HG03521 (cell line): Measurements from ENCODE around the gene HS6ST1.

Experiments
- ATAC-seq: cut with Tn5 transposase; IDR thresholded peaks from one replicate; pipeline ENCODE4 v1.9.1; 2021; ENCODE audit warnings: mild to moderate bottlenecking, moderate library complexity; ENCODE audit not compliant: unreplicated experiment

The HS6ST1 gene

DNA sequence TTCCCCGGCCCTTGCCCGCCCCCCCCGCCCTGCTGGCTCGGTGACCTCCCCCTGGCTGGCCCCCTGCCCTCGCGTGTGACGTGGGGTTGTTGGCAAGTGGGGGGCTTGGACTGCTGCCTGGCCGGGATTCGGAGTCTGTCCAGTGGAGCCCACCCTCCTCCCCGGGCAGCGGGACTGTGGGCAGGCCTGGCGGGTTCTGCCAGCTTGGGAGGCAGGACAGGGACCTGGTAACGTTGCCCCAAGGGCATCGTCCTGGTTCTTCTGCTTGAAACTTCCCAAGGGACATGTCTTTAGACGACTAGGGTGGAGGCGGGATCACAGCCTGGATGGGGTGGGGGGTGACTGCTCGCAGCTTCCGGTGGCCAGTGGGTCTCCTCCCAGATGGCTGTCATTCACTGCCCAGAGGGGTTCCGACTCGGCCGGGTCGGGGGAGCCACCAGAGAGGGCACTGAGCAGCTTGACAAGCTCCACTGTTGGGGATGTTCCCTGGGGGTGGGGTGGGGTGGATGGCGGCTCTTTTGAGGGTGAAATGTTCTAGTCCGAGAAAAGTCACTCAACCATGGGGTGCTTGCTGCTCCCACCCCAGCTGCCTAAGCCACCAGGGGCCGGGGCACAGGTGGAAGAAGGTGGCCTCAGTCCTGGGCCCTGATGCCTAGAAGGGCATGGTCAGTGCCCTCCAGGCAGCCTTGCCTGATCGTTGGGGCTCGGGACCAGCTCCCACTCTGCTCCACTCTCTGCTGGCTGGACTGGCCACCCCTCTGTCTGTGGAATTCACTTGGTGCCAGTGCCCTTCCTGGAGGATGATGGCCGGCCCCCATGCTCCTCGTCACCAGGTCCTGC, 4.3 kb upstream of the HS6ST1 start:
- no peak for ATAC-seq

DNA sequence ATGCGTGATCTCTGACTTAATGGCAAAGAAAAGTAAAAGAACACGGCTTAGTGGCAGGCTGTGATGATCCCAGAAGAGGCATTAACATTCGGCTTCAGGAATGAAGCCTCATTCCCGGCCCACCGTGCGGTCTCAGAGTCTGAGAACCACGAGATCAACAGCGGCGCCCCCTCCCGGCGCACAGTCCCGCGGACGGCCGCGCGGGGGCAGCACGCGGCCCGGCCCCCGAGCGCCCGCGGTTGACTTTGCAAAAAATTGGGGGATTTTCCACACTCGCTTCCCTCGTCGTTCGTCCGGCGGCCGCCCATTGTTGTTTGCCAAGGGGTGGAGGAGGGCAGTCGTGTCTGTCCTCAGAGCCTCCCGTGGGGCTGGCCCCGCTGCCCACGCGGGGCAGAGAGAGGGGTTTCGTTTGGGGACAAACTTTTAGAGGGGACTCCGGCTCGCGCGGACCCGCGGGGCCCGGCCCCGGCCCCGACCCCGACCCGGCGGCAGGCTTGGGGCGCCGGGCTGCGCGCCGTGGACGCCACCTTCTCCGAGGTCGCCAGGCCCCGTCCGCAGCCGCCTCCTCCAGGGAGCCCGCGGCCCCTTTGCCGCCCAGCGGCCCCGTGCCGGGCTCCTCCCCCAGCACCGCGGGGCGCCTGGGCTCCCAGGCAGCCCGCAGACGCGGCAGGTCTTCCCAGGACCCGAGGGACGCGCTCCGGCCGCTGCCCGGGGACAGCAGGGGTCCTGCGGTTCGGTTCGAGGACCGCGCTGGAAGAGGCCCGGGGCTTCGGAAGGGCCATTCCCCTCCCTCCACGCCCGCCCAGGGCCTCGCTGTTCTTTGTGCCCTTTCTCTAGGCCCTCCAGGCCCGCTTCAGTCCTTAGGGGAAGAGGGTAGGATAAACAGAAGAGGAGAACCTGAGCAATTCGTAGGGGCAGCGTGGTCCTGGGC, 3.4 kb upstream of the HS6ST1 start:
- peak; percentile 46 for ATAC-seq

DNA sequence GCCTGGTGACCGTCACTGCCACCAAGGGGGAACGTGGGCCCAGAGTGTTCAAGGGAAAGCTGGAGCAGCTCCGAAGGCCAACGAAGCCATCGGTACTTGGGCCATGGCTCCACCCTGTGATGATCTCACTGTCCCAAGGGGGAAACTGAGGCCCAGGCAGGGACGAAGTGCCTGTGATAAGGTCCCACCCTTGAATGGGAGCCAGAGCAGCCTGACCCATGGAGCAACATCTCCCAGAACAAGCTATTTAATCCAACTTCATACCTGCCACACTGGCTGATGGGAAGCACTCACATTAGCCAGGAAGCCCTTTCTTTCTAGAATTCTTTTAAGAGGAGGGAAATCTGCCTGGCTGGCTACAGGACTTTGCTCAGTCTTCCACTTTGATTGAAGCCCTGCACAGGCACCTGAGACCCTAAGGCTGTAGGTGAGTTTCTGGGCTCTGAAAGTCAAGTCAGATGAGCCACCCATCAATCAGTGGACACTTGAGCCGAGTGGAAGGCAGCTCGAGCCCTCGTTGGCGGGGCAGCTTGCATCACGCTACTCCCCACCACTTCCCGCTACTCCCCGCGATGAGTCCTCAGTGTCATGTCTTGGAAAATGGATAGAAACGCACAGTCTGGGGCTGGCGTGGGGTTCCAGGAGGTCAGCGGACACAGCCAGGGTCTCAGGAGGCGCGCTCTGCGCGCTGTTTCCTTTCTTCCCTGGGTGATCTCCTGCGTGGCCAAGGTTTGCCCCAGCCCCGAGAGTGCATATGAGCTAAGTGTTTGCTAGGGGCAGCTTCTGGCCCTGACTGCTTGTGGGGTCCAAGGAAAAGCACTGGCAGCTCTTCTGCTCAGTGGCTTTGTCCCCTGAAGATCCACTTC, 2.5 kb upstream of the HS6ST1 start:
- ATAC-seq, result no peak

DNA sequence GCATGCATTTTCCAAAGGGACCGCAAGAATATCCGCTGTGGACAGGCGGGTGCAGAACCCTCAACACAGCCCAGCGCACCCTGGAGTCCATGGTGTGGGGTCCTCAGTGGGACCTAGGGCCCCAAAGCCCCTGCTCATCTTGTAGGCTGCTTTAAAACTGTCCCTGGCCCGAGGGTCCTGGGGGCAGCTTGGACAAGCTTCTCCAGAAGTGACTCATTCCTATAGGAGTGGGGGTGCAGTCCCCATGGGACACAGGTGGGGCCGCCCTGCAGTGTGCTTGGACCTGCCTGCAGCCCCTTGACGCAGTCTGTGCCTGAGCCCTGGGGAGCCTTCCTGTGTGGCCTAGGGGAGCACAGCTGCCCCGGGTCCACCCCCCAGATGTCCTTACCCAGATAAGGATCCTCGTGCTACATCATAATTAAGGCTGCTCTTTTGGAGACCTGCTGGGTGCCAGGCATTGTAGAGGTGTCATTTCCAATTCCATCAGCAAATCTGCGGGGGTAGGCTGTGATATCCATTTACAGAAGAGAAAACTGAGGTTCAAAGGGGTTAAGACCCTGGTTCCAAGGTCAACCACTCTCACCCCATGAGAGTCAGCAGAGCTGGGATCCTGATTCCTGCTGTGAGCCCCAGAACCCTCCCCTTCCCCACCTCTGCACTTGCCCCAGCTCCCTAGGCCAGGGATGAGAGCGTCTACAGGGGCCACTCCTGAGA, 1.7 kb upstream of the HS6ST1 start:
- ATAC-seq, result no peak

DNA sequence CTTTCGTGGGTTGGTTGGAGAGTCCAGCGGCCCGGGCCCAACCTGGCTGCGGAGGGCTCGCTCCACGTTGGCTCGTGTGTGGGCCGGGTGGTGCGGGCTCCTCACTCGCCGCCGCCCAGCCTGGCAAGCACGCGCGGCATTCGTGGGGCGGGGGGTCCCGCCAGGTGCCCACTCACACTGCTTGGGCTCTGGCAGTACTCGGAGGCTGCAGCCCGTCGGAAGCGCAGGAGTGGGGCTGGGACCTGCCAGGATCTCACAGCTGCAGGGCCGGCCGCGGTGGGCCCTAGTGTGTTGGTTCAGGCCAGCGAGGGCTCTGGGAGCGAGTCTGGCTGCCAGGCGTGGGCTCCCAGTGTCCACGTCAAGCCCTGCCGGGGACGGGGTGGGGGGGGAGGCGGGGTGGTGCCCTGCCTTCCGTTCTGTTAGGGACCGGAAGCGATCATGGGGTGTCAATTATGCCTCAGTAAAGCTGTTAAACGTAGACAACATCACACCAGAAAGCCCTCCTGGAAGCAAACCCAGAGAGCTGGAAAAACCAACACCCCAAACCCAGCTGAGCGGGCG, 1.0 kb upstream of the HS6ST1 start:
- no peak for ATAC-seq

DNA sequence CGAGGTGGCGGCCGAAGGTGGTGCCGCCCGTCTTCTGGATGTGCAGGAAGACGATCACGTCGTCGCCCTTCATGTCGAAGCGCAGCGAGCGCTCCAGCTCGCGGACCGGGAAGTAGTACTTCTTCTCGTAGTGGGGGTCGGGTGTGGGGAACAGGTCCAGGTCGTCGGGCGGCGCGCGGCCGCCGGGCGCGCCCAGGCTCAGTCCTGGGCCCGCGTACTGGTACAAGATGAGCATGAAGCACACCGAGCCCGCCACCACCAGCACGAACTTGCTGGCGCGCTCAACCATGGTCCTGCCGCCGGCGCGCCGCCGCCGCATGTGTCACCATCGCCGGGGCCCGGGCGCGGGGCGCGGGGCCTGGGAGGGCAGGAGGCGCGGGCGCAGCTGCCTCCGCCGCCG, 423 bp downstream of the HS6ST1 start:
- peak; percentile 6 for ATAC-seq

DNA sequence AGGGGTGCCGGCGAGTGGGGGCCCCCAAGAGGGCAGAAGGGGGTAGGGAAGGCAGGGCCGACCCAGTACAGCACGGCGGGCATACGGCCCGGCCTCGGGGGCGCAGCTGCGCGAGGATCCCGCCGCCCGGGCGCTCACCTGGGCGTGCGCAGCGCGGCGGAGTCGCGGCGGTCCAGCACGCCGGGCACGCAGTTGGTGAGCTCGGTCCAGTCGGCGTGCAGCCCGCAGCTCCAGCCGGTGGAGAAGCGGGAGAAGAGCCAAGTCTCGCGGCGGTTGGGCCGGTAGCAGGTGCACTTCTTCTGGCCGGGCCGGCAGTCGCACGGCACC, 806 bp downstream of the HS6ST1 start:
- ATAC-seq, result peak; percentile 1

DNA sequence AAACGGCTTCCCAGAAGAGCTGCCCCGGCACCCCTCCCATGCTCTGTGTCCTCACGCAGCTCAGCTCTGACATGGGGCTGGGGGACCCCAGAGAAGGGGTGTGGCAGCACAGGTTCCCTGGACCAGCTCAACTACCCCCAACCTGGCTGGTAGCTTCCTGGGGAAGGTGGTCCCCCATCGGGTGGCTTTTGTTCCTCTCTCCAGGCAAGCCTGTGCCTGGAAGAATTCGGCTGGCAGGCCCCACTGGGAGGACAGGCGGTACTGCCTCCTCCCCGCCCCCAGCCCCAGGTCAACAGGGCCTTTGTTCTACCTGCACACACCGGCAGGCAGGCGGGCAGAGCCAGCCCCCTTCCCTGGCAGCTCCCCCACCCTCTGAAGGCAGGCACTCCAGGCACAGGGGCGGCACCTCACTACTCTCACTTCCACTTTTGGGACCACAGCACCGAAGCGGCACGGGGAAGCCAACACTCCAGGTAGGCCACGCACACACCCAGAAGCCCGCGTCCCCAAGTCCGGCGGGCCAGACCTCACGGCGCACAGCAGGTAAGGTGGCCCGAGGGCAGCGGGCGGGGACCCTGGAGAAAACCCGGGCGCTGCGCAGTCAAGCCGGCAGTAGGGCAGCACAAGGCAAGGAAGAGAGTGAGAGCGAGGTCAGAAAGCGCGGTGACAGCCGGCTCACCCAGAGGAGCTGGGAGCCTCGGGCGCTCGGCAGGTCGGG, 1.3 kb downstream of the HS6ST1 start:
- peak; percentile 27 for ATAC-seq

DNA sequence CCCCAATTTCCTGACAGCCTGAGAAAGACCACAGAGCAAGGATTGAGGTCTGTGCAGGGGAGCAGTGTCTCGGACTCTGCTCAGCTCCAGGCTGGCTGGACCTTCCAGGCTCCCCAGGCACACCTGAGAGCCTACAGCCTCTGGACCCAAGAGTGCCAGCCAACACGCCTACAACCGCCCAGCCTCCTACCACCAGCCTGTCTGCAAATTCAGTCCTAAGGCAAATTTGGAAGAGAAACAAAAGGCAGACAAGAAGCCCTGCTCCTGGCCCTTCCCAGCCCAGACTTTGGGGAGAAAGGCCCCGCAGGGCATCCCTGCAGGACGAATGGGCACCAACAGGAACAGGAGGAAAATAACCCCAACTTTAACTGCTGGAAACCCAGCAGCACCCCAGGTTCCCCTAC, 1.9 kb downstream of the HS6ST1 start:
- ATAC-seq, result no peak

DNA sequence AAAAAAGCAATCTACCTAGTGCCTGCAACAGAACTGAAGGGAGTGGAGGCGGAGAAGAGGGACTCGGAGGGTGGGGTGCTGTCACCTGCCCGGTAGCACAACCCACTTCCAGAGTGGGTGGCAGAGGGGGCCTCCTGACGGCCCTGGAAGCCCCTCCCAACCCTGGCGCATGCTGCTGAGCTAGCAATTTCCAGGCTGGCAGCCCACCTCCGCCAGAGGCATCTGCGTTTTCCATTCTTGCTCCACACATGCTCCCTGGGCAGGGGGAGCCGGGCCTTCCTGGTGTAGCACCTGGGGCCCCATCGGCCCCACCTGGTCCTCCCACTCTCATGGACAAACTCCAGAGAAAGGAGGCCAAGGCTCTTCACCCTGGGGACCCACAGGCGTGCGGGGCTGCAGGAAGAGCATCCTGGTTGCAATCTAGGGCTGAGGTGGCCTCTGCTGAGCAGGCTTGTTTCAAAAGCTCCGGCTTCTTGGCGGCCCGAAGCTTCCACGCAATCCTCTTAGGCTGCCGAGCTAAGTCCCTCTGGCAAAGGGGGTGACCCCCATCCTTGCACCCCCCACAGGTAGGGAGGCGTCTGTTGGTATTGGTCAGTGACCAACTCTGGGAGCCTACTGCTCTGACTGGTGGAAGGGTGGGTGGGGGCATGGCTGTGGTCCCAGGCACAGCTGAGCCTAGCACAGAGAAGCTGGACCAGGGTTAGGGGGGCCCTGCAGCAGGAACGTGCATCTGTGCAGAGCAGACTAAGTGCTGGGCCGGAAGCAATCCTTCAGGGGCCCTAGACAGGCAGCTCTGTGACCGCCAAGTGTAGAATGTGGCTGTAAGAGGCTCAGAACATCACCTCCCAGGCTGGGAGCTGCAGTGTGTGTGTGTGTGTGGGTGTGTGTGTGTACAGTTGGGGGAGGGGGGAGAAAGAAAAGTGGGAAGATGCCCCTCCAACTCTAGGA, 2.6 kb downstream of the HS6ST1 start:
- ATAC-seq, result no peak

DNA sequence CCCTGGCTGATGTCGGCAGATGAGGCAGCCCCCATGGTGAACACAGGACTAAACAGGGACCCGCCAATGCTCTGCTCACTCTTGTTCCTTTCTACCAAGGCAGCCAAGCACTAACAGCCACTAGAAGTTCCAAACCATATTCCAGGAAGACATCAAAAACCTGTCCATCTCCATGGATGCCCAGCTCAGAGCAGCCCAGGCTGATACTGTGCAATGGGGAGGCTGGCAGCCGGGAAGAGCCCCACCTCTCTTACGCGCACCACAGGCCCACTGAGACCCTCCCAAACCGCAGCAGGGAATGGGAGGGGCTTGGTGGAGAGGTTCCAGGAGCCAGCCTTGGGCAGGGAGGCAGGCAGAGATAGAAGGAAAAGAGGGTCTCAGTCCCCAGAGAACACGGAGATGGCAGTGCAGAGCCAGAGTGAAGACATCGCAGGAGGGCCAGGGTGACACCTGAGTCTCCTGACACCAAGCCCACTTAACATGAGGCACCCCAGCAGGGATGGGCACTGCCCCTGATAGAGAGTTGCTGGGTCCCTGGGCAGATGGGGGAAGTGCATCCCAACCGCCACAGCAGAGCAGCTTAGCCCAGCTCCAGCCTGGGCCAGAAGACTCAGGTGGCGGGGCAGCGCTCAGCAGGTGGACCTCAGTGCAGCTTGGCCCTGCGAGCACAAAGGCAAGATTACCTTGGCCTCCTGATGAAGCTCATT, 3.4 kb downstream of the HS6ST1 start:
- no peak for ATAC-seq

DNA sequence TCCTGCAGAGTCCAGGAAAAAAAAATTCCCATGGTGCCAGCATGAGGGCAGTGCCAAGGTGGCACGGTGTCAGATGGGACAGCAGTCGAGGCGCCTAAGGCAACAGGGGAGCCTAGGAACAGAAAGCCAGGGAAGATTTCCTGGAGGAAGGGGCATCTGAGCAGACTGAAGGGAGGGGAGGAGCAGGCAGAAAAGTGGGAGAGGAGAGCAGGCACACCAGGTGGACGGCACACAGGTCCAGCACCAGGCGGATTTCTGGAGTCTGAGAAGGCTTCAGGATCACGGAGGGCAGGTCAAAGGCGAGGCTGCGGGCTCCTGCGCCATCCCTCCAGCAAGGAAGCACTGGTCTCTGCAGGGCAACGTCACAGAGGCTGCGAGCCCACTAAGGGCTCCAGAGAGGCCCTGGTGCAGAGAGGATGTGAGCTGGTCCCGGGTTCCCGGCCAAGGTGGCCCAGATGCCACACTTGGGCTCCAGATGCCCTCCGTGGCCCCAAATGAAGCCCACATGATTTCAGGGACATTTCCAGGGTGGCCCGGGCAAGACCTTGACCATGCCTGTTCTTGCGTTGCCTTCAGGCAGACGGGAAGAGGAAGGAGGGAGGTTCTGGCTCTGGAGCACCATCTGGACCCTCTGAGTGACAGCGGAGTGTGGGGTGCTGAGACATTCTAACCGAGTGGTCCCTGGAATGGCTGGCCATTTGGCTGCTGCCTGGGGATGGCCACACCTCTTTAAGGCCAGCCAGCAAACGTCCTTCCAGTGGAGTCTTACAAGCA, 4.1 kb downstream of the HS6ST1 start:
- ATAC-seq, result no peak

DNA sequence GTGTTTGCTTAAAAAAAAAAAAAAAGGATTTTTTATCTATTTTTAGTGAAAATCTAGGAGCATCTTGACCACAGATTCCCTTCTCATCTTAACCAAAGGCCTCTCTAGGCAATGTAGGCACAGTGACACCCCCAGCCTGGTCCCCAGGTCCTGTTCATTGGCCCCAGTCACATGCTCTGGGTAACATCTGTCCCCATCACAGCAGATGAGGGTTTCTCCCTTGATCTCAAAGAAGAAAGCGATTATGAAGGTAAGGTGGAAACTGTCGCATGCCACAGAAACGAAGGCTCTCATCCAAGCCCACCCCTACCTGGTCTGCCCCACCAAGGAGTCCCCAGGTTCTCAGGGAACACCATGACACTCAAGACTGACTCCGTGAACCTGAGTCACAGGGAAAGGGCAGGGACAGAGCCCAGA, 4.7 kb downstream of the HS6ST1 start:
- ATAC-seq, result no peak

DNA sequence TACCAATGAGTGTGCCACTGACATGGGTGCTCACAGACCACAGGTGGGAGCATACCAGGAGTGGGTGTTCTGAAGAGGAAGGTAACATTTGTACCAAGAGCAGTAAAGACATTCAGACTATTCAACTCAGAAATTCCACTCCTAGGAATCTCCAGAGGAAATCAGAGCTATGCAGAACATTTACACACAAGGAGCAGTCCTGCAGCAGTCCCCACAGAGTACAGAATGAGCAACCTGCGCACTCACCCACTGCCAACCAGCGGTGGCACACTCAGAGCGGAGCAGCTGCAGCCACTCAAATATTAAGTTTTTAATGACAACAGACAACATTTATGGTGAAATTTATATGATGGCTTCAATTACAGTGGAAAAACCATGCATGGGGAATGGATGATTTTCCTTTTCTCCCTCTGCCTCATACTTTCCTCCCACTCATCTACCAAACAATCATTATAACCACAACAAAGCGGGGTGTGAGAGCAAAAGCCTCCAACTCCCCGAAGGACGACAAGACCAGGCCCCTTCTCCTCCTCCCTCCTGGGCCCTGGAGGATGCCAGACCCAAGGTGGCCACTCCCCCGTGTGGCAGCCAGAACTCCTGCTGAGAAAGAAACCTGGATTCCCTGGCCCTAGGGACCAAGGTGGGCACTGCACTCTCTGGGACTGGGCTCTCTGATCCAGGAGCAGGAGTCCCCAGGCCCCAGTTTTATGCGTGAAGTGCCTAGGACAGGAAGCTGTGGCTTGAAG, 5.4 kb downstream of the HS6ST1 start:
- no peak for ATAC-seq

DNA sequence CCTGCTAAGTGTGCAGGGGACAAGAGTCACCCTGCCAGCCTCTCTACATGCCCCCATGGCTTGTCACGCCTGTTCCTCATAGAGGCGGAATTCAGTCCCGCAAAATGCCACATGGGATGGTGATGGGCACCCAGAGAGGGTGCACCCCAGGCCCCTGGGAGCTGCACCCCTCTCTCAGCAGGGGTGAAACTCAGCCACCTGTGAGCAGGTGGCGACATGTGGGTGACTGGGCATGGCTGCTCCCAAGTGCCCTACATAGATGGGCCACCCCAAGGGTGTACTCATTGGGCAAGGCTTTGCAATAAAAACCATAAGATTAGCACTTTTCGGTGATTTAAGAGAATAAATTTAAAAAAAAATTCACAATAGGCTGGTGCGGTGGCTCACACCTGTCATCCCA, 6.3 kb downstream of the HS6ST1 start:
- ATAC-seq, result no peak

DNA sequence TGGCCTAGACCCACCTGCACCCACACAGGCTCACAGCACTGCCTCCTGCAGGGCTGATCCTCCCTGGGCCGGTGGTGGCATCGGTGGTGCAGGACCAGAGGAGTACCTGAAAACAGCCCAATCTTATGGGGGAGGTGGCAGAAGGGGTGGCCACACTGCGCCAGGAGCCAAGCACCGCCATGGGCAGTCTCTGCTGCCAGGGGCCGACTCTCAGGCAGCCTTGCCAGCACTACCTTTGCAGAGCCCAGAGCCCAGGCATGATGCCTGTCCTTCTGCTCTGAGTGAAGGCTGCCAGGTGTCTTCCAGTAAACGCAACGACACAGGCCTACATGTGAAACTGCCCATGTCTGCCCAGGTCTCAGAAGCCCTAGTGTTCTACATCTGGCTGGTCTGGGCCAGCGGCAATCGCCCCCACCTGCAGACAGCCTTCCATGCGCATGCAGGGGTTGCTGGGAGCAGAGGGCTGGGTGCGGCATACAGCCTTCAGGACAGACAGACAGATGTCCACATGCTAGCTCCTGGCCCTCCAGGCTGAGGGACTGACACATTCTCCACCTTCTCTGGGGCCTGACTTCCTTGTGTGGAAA, 6.8 kb downstream of the HS6ST1 start:
- no peak for ATAC-seq
